A549 (cell line): ENCODE measurements around the gene TMEM43.

Experiments
- CBX8 ChIP-seq: fragments of 200-600 bp; sonication (generic); IDR thresholded peaks from 2 replicates; pipeline ENCODE4 v1.6.1; 2016
- CHD2 ChIP-seq: fragments of 150-350 bp; IDR thresholded peaks from 2 replicates; pipeline ENCODE4 v1.6.1; 2014; ENCODE audit warnings: low read length; ENCODE audit not compliant: partially characterized antibody
- ELK1 ChIP-seq: fragments of 150-350 bp; IDR thresholded peaks from 2 replicates; pipeline ENCODE4 v1.6.1; 2014; ENCODE audit warnings: low read depth, mild to moderate bottlenecking, low read length
- JUNB ChIP-seq: fragments of >200 bp; sonication (Bioruptor Twin); formaldehyde crosslinking; IDR thresholded peaks from 2 replicates; pipeline ENCODE4 v1.6.1; 2016
- NPAS2 ChIP-seq: fragments of 250-450 bp; sonication (Bioruptor Pico); IDR thresholded peaks from 2 replicates; pipeline ENCODE4 v1.8.0; 2022; ENCODE audit warnings: mild to moderate bottlenecking, moderate library complexity, borderline replicate concordance
- PHF8 ChIP-seq: fragments of 200-600 bp; sonication (generic); IDR thresholded peaks from 2 replicates; pipeline ENCODE4 v1.6.1; 2016; ENCODE audit warnings: low read depth, mild to moderate bottlenecking, antibody characterized with exemption, moderate library complexity, borderline replicate concordance
- POLR2A ChIP-seq: IDR thresholded peaks from 2 replicates; pipeline ENCODE4 v1.6.1; 2012; ENCODE audit warnings: mild to moderate bottlenecking, low read length
- RAD21 ChIP-seq, 2 experiments: fragments of >200 bp in 1 of 2; sonication (Bioruptor Twin) in 1 of 2; formaldehyde crosslinking in 1 of 2; IDR thresholded peaks in 1 of 2; conservative IDR thresholded peaks in 1 of 2; 2 replicates in 1 of 2; 3 replicates in 1 of 2; pipeline ENCODE4 v1.6.1; 2012 to 2018; ENCODE audit warnings: inconsistent platforms in 1 of 2
- ZC3H11A ChIP-seq: fragments of 450-650 bp; IDR thresholded peaks from 2 replicates; pipeline ENCODE4 v1.6.1; 2014; ENCODE audit warnings: antibody characterized with exemption, mild to moderate bottlenecking
- ZSCAN20 ChIP-seq: fragments of 250-450 bp; sonication (Bioruptor Pico); IDR thresholded peaks from 2 replicates; pipeline ENCODE4 v1.8.0; 2022; ENCODE audit warnings: mild to moderate bottlenecking, moderate library complexity
- TF ChIP-seq, protein P1 (sequence below): fragments of >200 bp; sonication (Bioruptor Twin); formaldehyde crosslinking; IDR thresholded peaks from 3 replicates; pipeline ENCODE4 v1.5.1; 2016
- TF ChIP-seq, protein P2 (sequence below): IDR thresholded peaks from 2 replicates; pipeline ENCODE4 v1.6.1; 2012
- TF ChIP-seq, protein P3 (sequence below): fragments of 450-650 bp; IDR thresholded peaks from 2 replicates; pipeline ENCODE4 v1.6.1; 2014; ENCODE audit warnings: antibody characterized with exemption

DNA sequence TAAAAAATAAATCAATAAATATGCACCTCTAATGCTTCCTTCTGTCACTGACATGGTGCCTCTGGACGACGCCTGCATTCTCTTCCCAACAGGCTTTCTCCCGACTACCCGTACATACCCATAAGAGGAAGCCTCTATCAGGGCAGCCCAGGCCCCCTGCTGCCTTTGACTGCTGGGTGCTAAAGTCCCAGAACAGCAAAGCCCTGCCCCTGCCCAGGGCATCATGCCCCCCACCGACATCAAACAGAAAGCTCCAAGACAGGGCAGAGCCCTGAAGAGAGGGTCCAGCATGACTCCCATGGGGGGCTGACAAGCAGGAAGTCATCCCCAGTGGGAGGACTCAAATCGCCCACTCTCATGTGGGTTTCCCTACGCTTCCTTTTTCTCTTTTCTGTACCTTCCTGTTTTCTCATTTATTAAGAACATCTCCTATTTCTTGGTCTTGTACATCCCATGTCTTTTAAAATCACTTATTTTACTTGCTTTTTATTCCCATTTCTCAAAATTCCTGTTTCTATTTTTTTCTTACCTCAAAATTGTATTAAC, 30.1 kb downstream of the TMEM43 start:
- TF ChIP-seq, protein P1, sequence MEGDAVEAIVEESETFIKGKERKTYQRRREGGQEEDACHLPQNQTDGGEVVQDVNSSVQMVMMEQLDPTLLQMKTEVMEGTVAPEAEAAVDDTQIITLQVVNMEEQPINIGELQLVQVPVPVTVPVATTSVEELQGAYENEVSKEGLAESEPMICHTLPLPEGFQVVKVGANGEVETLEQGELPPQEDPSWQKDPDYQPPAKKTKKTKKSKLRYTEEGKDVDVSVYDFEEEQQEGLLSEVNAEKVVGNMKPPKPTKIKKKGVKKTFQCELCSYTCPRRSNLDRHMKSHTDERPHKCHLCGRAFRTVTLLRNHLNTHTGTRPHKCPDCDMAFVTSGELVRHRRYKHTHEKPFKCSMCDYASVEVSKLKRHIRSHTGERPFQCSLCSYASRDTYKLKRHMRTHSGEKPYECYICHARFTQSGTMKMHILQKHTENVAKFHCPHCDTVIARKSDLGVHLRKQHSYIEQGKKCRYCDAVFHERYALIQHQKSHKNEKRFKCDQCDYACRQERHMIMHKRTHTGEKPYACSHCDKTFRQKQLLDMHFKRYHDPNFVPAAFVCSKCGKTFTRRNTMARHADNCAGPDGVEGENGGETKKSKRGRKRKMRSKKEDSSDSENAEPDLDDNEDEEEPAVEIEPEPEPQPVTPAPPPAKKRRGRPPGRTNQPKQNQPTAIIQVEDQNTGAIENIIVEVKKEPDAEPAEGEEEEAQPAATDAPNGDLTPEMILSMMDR: no peak
- TF ChIP-seq CHD2: no peak
- no peak for TF ChIP-seq JUNB
- TF ChIP-seq ELK1: no peak
- no peak for TF ChIP-seq CBX8
- no peak for TF ChIP-seq POLR2A
- no peak for TF ChIP-seq PHF8
- TF ChIP-seq, protein P2, sequence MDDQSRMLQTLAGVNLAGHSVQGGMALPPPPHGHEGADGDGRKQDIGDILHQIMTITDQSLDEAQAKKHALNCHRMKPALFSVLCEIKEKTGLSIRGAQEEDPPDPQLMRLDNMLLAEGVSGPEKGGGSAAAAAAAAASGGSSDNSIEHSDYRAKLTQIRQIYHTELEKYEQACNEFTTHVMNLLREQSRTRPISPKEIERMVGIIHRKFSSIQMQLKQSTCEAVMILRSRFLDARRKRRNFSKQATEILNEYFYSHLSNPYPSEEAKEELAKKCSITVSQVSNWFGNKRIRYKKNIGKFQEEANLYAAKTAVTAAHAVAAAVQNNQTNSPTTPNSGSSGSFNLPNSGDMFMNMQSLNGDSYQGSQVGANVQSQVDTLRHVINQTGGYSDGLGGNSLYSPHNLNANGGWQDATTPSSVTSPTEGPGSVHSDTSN: no peak
- no peak for TF ChIP-seq NPAS2
- TF ChIP-seq ZC3H11A: no peak
- TF ChIP-seq ZSCAN20 (CRISPR knock-in tag): no peak
- TF ChIP-seq, protein P3, sequence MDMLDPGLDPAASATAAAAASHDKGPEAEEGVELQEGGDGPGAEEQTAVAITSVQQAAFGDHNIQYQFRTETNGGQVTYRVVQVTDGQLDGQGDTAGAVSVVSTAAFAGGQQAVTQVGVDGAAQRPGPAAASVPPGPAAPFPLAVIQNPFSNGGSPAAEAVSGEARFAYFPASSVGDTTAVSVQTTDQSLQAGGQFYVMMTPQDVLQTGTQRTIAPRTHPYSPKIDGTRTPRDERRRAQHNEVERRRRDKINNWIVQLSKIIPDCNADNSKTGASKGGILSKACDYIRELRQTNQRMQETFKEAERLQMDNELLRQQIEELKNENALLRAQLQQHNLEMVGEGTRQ: no peak
- no peak for TF ChIP-seq RAD21 (conservative IDR thresholded peaks at IDR 0.05 in 1 of 2, IDR thresholded peaks at IDR 0.05 in 1 of 2)
